Lower leg skin (tissue), 3 donors: ENCODE data around the gene LRP1.

Experiments used
- POLR2A ChIP-seq, 2 donors: fragments of 450-650 bp; IDR thresholded peaks; one replicate each; pipeline ENCODE4 v1.6.1; 2016 to 2017; ENCODE audit warnings: antibody characterized with exemption in 2 of 2, mild to moderate bottlenecking in 1 of 2, moderate library complexity in 1 of 2
- TF ChIP-seq, protein P1 (sequence below), 3 donors: fragments of 450-650 bp; IDR thresholded peaks; one replicate each; pipeline ENCODE4 v1.5.1; 2016; ENCODE audit warnings: antibody characterized with exemption in 3 of 3, mild to moderate bottlenecking in 3 of 3, moderate library complexity in 2 of 3

- TF ChIP-seq POLR2A (IDR thresholded peaks at IDR 0.05), result no peak
- TF ChIP-seq, protein P1, sequence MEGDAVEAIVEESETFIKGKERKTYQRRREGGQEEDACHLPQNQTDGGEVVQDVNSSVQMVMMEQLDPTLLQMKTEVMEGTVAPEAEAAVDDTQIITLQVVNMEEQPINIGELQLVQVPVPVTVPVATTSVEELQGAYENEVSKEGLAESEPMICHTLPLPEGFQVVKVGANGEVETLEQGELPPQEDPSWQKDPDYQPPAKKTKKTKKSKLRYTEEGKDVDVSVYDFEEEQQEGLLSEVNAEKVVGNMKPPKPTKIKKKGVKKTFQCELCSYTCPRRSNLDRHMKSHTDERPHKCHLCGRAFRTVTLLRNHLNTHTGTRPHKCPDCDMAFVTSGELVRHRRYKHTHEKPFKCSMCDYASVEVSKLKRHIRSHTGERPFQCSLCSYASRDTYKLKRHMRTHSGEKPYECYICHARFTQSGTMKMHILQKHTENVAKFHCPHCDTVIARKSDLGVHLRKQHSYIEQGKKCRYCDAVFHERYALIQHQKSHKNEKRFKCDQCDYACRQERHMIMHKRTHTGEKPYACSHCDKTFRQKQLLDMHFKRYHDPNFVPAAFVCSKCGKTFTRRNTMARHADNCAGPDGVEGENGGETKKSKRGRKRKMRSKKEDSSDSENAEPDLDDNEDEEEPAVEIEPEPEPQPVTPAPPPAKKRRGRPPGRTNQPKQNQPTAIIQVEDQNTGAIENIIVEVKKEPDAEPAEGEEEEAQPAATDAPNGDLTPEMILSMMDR (IDR thresholded peaks at IDR 0.05), result no peak
These were observed 103.2 kb downstream of the LRP1 start for GRCh38 chr12:57231276-57232021.
